Breast epithelium (tissue), 4 donors: ENCODE results near the gene ALDH7A1. TPM values are rescaled to one million over a fixed set of nuclear protein-coding genes. Genes with fewer than 3 reads are reported as not detected.

Experiments
- DNase-seq, 2 donors: peaks; one replicate each; pipeline ENCODE4 v3.0.0-alpha.2; 2019; ENCODE audit warnings: low spot score in 2 of 2
- H3K27ac ChIP-seq, 2 donors: fragments of 200-600 bp; sonication (generic) in 1 of 2; one replicate each; pipeline ENCODE4 v1.5.1; 2016 to 2019; ENCODE audit warnings: mild to moderate bottlenecking in 1 of 2
- H3K27me3 ChIP-seq, 2 donors: fragments of 200-600 bp; sonication (generic) in 1 of 2; one replicate each; pipeline versions ENCODE4 v1.5.1 to v1.6.0; 2017 to 2019; ENCODE audit warnings: control low read depth in 1 of 2, mild to moderate bottlenecking in 1 of 2
- H3K36me3 ChIP-seq: fragments of 200-600 bp; one replicate; pipeline ENCODE4 v1.5.1; 2019
- H3K4me1 ChIP-seq, 2 donors: fragments of 200-600 bp; sonication (generic); one replicate each; pipeline ENCODE4 v1.5.1; 2016 to 2019; ENCODE audit warnings: control low read depth in 1 of 2
- H3K4me3 ChIP-seq, 3 donors: fragments of 200-600 bp; sonication (generic); 1 replicate in 2 of 3; 2 replicates in 1 of 3; pipeline ENCODE4 v1.5.1; 2016 to 2019; ENCODE audit warnings: mild to moderate bottlenecking in 3 of 3, moderate library complexity in 2 of 3
- H3K9me3 ChIP-seq, 2 donors: fragments of 200-600 bp; sonication (generic) in 1 of 2; one replicate each; pipeline ENCODE4 v1.5.1; 2016 to 2019; ENCODE audit warnings: control low read depth in 1 of 2
- CTCF ChIP-seq, 3 donors: fragments of 450-650 bp; IDR thresholded peaks; one replicate each; pipeline ENCODE4 v1.5.1; 2016 to 2017; ENCODE audit warnings: antibody characterized with exemption in 3 of 3, mild to moderate bottlenecking in 3 of 3, moderate library complexity in 3 of 3
- POLR2A ChIP-seq: fragments of 450-650 bp; IDR thresholded peaks from one replicate; pipeline ENCODE4 v1.6.1; 2016; ENCODE audit warnings: antibody characterized with exemption, mild to moderate bottlenecking, moderate library complexity
- POLR2AphosphoS5 ChIP-seq, 3 donors: sonication (generic); formaldehyde crosslinking; IDR thresholded peaks; one replicate each; pipeline ENCODE4 v1.6.1; 2017; ENCODE audit warnings: antibody characterized with exemption in 3 of 3
- intact Hi-C: fragments of 100-400 bp; cut with DNase I; formaldehyde crosslinking; loops from one replicate; pipeline ENCODE4 v1.15.1; 2023; ENCODE audit warnings: low total_unique reads
- total RNA-seq, 3 donors: library from RNA; depleted of rRNA; stranded (reverse); fragments of >200 nt; gene quantifications; one replicate each; pipeline ENCODE4 v1.1.0, GENCODE V29; 2016

Gene ALDH7A1
- total RNA-seq, 3 donors from 2014 or later: 38.7 to 83.0 (median 45.2) TPM

GRCh38 chr5:126595486-126596083, 566 bp upstream of the ALDH7A1 start:
- Histone ChIP-seq H3K27ac (peak overlapping the region; percentile 75), H3K9me3 (no peaks in the 10 kb centered on the region), H3K4me1 (no peaks in the 10 kb centered on the region), H3K4me3 (peak overlapping the region; percentile 56 to 73 (median 71)), H3K27me3 (no peaks in the 10 kb centered on the region), H3K36me3 (no peaks in the 10 kb centered on the region)
- TF ChIP-seq POLR2A (no peak), CTCF (IDR thresholded peaks at IDR 0.05) (peak in 1 of 3 donors; percentile 1)
- intact Hi-C loops: no loop called here
- DNase-seq: no peak

DNA sequence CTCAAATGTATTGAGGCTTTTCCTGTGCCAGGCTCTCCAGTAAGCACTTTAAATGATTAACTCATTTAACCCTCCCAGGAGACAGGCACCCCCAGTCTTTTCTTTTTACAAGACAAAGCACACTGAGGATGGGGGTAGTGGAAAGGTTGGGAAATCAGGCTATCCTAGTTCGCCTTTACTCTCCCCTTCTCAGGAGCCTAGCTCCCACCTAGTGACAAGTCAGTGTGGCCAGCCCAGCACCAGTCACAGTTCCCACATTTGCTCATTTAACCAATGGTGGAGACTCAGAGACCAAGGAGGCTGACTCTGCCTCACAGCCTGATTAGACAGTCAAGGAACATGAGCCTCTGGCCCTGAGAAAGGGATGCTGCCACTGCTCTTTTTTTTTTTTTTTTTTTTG, 3.5 kb downstream of the ALDH7A1 start:
- Histone ChIP-seq H3K9me3 (no peaks in the 10 kb centered on the region), H3K27me3 (no peaks in the 10 kb centered on the region), H3K36me3 (no peaks in the 10 kb centered on the region), H3K27ac (no peak overlapping the region), H3K4me3 (peak overlapping the region in 2 of 3 donors; percentile 2 to 71), H3K4me1 (no peaks in the 10 kb centered on the region)
- no peak for TF ChIP-seq CTCF (IDR thresholded peaks at IDR 0.05)
- no peak for TF ChIP-seq POLR2AphosphoS5 (IDR thresholded peaks at IDR 0.05)
- no peak for TF ChIP-seq POLR2A
- intact Hi-C loops: no loop called here
- DNase-seq: no peak

DNA sequence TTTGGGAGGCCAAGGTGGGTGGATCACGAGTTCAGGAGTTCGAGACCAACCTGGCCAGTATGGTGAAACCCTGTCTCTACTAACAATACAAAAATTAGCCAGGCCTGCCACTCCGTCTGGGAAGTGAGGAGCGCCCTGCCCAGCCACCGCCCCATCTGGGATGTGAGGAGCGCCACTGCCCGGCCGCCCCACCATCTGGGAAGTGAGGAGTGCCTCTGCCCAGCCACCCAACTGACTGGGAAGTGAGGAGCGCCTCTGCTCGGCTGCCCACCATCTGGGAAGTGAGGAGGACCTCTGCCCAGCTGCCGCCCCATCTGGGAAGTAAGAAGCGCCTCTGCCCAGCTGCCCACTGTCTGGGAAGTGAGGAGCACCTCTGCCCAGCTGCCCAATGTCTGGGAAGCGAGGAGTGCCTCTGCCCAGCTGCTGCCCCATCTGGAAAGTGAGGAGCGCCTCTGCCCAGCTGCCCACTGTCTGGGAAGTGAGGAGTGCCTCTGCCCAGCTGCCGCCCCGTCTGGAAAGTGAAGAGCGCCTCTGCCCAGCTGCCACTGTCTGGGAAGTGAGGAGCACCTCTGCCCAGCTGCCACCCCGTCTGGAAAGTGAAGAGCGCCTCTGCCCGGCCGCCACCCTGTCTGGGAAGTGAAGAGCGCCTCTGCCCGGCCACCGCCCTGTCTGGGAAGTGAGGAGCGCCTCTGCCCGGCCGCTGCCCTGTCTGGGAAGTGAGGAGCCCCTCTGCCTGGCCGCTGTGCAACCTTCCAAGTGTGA, 5.3 kb downstream of the ALDH7A1 start:
- H3K27ac ChIP-seq: no peak overlapping the region
- H3K36me3 ChIP-seq: no peaks in the 10 kb centered on the region
- no peak for DNase-seq
- intact Hi-C loops: no loop called here
- no peaks in the 10 kb centered on the region for H3K4me1 ChIP-seq
- no peaks in the 10 kb centered on the region for H3K27me3 ChIP-seq
- no peak overlapping the region for H3K4me3 ChIP-seq
- H3K9me3 ChIP-seq: no peaks in the 10 kb centered on the region
- TF ChIP-seq POLR2AphosphoS5 (IDR thresholded peaks at IDR 0.05) (no peak), POLR2A (no peak), CTCF (IDR thresholded peaks at IDR 0.05) (no peak)

GRCh38 chr5:126587551-126588390, 7.2 kb downstream of the ALDH7A1 start:
- Histone ChIP-seq H3K4me1 (no peaks in the 10 kb centered on the region), H3K36me3 (no peaks in the 10 kb centered on the region), H3K9me3 (no peaks in the 10 kb centered on the region), H3K4me3 (no peak overlapping the region), H3K27me3 (no peaks in the 10 kb centered on the region), H3K27ac (no peak overlapping the region)
- DNase-seq: no peak
- intact Hi-C loops: no loop called here
- TF ChIP-seq POLR2AphosphoS5 (IDR thresholded peaks at IDR 0.05) (no peak), CTCF (IDR thresholded peaks at IDR 0.05) (no peak), POLR2A (no peak)

DNA sequence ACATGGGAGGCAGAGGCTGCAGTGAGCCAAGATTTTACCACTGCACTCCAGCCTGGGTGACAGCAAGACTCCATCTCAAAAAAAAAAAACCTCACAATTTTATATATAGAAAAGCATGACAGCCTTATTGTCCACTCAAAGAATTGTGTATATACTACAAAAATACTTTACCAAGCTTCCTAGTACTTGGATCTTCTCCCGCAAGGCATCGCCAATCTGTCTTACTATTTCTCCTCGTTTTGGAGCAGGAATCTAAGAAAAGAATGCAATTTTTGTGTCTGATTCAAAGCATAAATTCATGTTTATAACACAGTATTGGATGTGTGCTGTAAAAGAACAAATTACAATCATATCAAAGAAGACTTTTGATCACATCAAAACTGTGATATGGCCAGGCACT, 11.3 kb downstream of the ALDH7A1 start:
- intact Hi-C loops: no loop called here
- H3K4me3 ChIP-seq: no peak overlapping the region
- no peak overlapping the region for H3K27ac ChIP-seq
- no peaks in the 10 kb centered on the region for H3K4me1 ChIP-seq
- DNase-seq: no peak
- TF ChIP-seq POLR2AphosphoS5 (IDR thresholded peaks at IDR 0.05) (no peak), CTCF (IDR thresholded peaks at IDR 0.05) (no peak), POLR2A (no peak)
- H3K36me3 ChIP-seq: no peaks in the 10 kb centered on the region
- H3K9me3 ChIP-seq: no peaks in the 10 kb centered on the region
- H3K27me3 ChIP-seq: no peaks in the 10 kb centered on the region
